Motor neuron (in vitro differentiated cells): Measurements from ENCODE around the gene DIS3L2. TPM values are rescaled to one million over a fixed set of nuclear protein-coding genes. Genes with fewer than 3 reads are reported as not detected.
"Not testable (repeated sequence)": the region's sequence is repeated elsewhere in the genome, so short reads cannot be mapped to it uniquely, and the experiment has no call there.

Source experiments
- ATAC-seq, 8 experiments: fragments of 200-7000 bp; cut with Tn5 transposase; replicated peaks in 6 of 8; 2 replicates each; pipeline ENCODE4 v1.8.0; 2021; ENCODE audit warnings: mild to moderate bottlenecking in 8 of 8, moderate library complexity in 8 of 8
- H3K27ac ChIP-seq, 2 donors: fragments of 250-450 bp; sonication (Bioruptor Pico); 2 replicates each; pipeline ENCODE4 v1.9.0; 2021; ENCODE audit warnings: antibody characterized with exemption in 2 of 2, mild to moderate bottlenecking in 2 of 2, moderate library complexity in 1 of 2
- H3K4me1 ChIP-seq, 2 donors: fragments of 250-450 bp; sonication (Bioruptor Pico); replicated peaks in 1 of 2; 2 replicates each; pipeline ENCODE4 v1.6.1; 2021; ENCODE audit warnings: antibody characterized with exemption in 2 of 2, mild to moderate bottlenecking in 2 of 2, moderate library complexity in 1 of 2
- H3K4me3 ChIP-seq, 5 donors: fragments of 250-450 bp; sonication (Bioruptor Pico); 2 replicates each; pipeline ENCODE4 v1.9.0; 2021; ENCODE audit warnings: antibody characterized with exemption in 5 of 5, mild to moderate bottlenecking in 5 of 5, moderate library complexity in 4 of 5
- WGBS, 10 experiments: fragments of 450-650 bp; shearing (Covaris generic); methylation state at CpG; one replicate each; pipeline ENCODE4 v1.0.0; 2022; 5-methylcytosine and 5-hydroxymethylcytosine counted together
- in situ Hi-C, 9 experiments: fragments of 400-800 bp; cut with MboI; loops; one replicate each; pipeline ENCODE4 v1.15.0; 2021; ENCODE audit warnings: low sequenced_read_pairs in 9 of 9, low pct_unique_long_range_greater_than_20kb in 2 of 9; ENCODE audit not compliant: unreplicated experiment in 9 of 9
- total RNA-seq, 8 experiments: library from RNA; unstranded; fragments of 300-600 nt; gene quantifications; 2 replicates each; pipeline versions ENCODE4 v1.2.3 to v1.2.4, GENCODE V29; 2022

Gene DIS3L2
- total RNA-seq, 8 experiments from 2014 or later, result 10.6 to 33.1 (median 21.8) TPM

DNA sequence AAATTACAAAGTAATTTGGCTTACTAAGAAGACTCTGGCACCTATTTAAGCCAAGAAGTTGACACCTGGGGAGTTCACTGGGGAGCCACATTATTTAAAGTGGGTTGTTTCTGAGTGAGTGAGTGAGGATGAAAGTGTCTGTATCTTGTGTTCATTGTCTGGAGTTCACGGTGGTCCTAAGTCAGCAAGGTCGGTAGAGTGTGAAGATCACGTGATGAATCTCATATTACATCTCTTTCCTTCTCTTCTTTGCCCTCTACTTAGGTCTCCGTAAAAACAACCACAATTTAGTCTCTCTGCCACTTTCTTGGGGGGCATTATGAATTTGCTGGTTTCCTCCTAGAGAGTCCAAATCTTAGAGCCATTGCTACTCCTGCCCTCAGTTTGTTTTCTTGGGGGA lies 67.8 kb downstream of the DIS3L2 start:
- no peak overlapping the region for H3K4me3 ChIP-seq
- in situ Hi-C loops, result no loop called here
- H3K27ac ChIP-seq, result no peak overlapping the region
- H3K4me1 ChIP-seq, result no peaks in the 10 kb centered on the region
- 52 to 100% (median 76%) methylated on average over 1 to 4 of the region's 4 CpGs; no CpG with 5 or more reads in 1 of the 10 experiments for whole genome bisulfite sequencing, 10 experiments
- ATAC-seq, result no peak

DNA sequence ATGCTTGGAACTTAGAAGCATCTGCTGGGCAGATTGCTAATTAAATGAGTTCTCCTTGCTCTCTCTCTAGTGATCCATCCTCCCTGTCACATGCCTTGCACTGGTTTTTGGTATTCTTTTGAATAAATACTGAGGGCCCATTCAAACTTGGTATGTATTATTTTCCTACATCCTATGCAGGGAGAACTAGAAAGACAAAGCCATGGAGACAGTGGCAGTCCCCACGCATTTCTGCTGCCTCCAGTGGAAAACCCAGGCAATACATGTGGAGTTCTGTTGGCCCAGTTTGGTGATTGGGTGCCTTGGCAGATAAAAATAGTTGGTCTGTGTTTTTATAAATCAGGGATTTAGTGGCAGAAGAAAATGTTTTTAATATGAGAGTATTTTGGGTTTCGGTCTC lies 68.7 kb downstream of the DIS3L2 start:
- ATAC-seq, result no peak
- no peak overlapping the region for H3K4me3 ChIP-seq
- H3K27ac ChIP-seq, result no peak overlapping the region
- no peaks in the 10 kb centered on the region for H3K4me1 ChIP-seq
- WGBS, 10 experiments, result 45 to 100% (median 86%) methylated on average over 1 to 2 of the region's 2 CpGs; no CpG with 5 or more reads in 2 of the 10 experiments
- in situ Hi-C loops, result no loop called here

DNA sequence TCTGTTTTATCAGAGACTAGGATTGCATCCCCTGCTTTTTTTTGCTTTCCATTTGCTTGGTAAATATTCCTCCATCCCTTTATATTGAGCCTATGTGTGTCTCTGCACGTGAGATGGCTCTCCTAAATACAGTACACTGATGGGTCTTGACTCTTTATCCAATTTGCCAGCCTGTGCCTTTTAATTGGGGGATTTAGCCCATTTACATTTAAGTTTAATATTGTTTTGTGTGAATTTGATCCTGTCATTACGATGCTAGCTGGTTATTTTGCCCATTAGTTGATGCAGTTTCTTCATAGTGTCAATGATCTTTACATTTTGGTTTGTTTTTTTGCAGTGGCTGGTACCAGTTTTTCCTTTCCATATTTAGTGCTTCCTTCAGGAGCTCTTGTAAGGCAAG lies 73.8 kb downstream of the DIS3L2 start:
- ATAC-seq, in situ Hi-C loops, H3K27ac ChIP-seq, H3K4me3 ChIP-seq, H3K4me1 ChIP-seq: not testable (repeated sequence)
- WGBS, 10 experiments, result 93 to 100% (median 100%) methylated on average over 1 to 2 of the region's 2 CpGs; no CpG with 5 or more reads in 2 of the 10 experiments

DNA sequence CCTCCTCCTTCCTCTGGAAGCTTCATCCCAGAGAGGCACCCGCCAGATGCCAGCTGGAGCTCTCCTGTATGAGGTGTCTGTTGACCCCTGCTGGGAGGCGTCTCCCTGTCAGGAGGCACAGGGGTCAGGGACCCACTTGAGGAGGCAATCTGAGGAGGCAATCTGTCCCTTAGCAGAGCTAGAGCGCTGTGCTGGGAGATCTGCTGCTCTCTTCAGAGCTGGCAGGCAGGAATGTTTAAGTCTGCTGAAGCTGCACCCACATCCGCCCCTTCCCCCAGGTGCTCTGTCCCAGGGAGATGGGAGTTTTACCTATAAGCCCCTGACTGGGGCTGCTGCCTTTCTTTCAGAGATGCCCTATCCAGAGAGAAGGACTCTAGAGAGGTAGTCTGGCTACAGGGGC lies 75.4 kb downstream of the DIS3L2 start:
- H3K4me1 ChIP-seq, H3K27ac ChIP-seq, H3K4me3 ChIP-seq, ATAC-seq, in situ Hi-C loops: not testable (repeated sequence)
- WGBS, 10 experiments, result 100% methylated on average over 2 of the region's 4 CpGs; no CpG with 5 or more reads in 8 of the 10 experiments

DNA sequence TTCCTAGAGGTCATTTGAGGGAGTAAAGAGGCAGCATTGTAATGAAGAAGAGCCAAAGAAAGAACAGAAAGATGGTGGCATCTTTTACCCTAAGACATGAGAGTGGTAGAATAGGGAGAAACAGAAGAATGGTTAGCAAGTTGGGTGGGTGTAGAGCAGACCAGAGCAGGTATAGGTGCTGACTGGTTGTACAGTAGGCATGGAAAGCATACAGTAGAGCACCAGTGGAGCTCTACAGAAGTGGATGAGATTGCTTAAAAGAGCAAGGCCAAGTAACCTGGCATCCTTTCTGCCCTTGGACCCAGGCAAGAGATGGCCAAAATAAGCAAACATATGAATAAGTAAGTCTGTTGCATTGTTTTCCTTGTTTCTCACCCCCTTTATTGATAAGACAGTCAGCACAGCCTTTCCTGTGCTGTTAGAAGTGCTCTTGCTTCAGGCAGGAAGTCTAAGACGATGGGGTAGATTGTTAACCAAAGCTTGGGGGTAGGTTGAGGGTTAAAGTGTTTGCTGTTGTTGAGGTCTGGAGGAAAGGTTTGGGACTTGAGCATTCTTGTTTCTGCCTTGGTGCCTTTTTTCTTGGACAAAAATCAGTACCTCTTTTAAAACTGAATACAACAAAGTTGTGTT lies 76.9 kb downstream of the DIS3L2 start:
- no peak for ATAC-seq
- Histone ChIP-seq H3K27ac (no peak overlapping the region), H3K4me3 (no peak overlapping the region), H3K4me1 (no peaks in the 10 kb centered on the region)
- 63 to 100% (median 80%) methylated on average over 1 of the region's 1 CpG; no CpG with 5 or more reads in 4 of the 10 experiments for WGBS, 10 experiments
- in situ Hi-C loops, result no loop called here

DNA sequence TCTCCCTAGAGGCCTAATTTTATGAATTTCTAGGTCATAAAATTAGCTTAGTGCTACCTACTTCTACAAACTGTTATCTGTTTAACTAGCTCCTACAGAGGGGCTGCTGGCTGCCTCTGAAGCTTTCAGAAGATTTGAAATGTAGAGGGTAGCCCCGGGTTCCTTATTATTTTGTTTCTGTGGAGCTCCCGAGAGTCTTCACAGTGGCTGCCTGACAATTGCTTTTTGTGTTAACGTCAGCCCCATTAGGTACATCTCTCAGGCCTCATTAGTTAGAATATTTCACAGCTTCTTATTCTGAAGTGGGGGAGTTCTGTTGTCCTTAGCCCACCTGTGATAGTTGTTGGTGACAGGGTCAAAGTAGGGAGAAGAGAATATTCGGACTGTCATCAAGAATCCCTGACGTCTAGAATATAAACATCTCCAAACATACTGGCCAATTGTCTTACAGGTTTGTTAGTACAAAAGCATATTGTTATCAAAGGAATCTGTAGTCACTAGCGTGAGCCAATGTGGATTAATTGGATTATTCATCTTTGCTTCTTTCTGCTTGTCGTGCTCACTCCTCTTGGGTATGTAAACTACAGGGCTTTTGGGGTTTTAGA lies 77.5 kb downstream of the DIS3L2 start:
- Histone ChIP-seq H3K4me1 (no peaks in the 10 kb centered on the region), H3K4me3 (no peak overlapping the region), H3K27ac (no peak overlapping the region)
- in situ Hi-C loops, result no loop called here
- WGBS, 10 experiments, result 20 to 94% (median 51%) methylated on average over 1 to 7 of the region's 7 CpGs; no CpG with 5 or more reads in 1 of the 10 experiments
- no peak for ATAC-seq

DNA sequence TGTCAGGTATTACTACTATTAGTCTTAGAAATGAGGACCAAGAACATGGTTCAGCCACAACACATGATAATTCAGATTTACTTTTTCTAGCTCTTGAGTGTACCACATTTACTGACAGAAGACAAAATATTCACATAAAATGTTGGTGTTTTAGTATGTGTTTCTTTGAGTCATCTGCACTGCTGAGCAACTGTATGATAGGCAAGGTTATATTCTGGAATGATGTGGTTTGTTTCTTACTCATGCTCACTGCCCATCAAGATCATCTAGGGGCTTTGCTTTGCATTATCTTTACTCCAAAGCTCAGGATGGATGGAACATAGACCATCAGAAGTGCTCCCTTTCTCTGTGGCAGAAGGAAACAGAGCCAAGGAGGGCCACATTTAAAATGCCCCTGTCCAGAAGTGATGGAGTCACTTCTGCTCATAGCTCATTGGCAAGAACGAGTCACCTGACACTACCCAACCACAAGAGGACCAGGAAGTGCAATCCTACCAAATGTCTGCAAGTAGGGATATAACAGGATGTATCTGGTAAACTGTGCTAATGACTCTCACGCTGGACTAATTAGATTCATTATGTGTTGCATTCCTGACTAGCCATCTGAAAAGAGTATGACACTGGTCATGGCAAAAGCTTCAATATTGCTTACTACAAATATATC lies 81.5 kb downstream of the DIS3L2 start:
- in situ Hi-C loops, result no loop called here
- no peak for ATAC-seq
- no peak overlapping the region for H3K4me3 ChIP-seq
- 14 to 100% (median 92%) methylated on average over 1 to 2 of the region's 2 CpGs; no CpG with 5 or more reads in 3 of the 10 experiments for WGBS, 10 experiments
- H3K4me1 ChIP-seq, result no peaks in the 10 kb centered on the region
- no peak overlapping the region for H3K27ac ChIP-seq

DNA sequence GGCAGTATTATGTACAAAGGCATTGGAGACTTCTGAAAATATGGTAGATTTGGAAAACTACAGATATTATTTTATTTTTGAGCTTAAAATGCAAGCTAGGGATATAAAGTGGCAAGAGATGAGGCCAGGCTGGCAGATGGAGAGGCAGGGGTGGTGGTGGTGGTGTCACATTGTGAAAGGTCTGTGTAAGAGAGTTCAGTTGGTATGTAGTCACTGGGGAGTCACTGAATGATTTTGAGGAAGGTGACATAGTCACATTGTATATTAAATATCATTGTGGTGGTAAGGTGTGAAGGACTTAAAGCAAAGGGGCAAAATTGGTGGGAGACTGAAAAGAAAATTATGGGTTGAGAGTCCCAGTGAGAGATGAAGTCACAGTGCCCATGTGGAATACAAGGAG lies 82.5 kb downstream of the DIS3L2 start:
- no peak for ATAC-seq
- Histone ChIP-seq H3K4me3 (no peak overlapping the region), H3K27ac (no peak overlapping the region)

DNA sequence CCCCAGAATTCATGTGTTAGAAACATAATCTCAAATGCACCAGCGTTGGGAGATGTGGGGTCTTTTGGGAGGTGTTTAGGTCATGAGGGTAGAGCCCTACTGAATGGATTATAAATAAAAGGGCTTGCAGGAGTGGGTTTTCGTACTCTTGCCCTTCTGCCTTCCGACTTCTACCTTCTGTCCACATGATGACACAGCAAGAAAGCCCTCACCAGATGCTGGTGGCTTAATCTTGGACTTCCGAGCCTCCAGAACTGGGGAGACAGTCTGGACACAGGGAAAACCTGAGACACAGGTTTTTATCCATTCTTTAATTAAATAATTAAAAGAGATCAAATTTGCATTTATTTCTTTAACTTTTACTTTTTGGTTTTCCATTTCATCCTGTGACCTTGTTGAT lies 87.8 kb downstream of the DIS3L2 start:
- ATAC-seq, result no peak
- 84 to 100% (median 95%) methylated on average over 1 to 4 of the region's 4 CpGs; no CpG with 5 or more reads in 2 of the 10 experiments for WGBS, 10 experiments
- no peak overlapping the region for H3K27ac ChIP-seq
- H3K4me1 ChIP-seq, result no peaks in the 10 kb centered on the region
- in situ Hi-C loops, result no loop called here
- H3K4me3 ChIP-seq, result no peak overlapping the region

More for the DNA sequence above, 82.5 kb downstream of the DIS3L2 start:
- in situ Hi-C loops, result no loop called here
- no peaks in the 10 kb centered on the region for H3K4me1 ChIP-seq

DNA sequence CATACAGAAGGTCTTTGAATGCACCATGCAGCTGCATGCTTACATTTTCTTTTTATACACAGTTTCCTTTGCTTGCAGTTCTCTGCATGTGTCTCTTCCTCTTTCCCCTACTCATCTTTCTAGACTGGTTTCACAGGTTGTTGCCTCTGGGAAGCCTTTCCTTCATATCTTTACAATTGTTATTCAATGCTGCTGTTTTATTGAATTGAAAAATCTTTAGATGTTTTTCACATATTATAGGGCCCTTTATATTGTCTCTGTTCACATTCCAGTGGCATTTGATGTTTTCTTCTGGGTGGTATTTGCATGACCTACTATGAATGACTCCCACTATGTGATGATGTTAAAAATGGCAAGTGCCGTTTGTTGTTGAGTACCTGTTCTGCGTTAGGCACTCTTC lies 91.1 kb downstream of the DIS3L2 start:
- ATAC-seq, result no peak
- no peaks in the 10 kb centered on the region for H3K4me1 ChIP-seq
- in situ Hi-C loops, result no loop called here
- H3K4me3 ChIP-seq, result no peak overlapping the region
- 38 to 100% (median 83%) methylated on average over 1 to 2 of the region's 2 CpGs; no CpG with 5 or more reads in 1 of the 10 experiments for WGBS, 10 experiments
- H3K27ac ChIP-seq, result no peak overlapping the region

DNA sequence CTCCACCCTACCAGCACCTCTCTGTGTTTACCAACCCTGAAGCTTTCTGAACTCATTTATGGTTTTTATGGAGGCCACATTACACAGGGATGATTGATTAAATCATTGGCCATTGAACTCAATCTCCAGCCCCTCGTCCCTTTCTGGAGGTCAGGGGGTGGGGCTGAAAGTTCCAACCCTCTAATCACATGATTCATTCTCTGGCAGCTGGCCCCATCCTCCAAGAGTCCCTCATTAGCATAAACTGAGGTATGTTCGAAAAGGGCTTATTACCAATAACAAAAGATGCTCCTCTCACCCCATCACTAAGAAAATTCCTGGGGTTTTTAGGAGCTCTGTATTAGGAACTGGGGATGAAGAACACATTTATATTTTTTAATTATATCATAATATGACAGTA lies 92.3 kb downstream of the DIS3L2 start:
- Histone ChIP-seq H3K4me3 (no peak overlapping the region), H3K27ac (no peak overlapping the region), H3K4me1 (no peaks in the 10 kb centered on the region)
- no peak for ATAC-seq
- in situ Hi-C loops, result no loop called here
- WGBS, 10 experiments, result 7 to 100% (median 54%) methylated on average over 1 to 2 of the region's 2 CpGs; no CpG with 5 or more reads in 3 of the 10 experiments

DNA sequence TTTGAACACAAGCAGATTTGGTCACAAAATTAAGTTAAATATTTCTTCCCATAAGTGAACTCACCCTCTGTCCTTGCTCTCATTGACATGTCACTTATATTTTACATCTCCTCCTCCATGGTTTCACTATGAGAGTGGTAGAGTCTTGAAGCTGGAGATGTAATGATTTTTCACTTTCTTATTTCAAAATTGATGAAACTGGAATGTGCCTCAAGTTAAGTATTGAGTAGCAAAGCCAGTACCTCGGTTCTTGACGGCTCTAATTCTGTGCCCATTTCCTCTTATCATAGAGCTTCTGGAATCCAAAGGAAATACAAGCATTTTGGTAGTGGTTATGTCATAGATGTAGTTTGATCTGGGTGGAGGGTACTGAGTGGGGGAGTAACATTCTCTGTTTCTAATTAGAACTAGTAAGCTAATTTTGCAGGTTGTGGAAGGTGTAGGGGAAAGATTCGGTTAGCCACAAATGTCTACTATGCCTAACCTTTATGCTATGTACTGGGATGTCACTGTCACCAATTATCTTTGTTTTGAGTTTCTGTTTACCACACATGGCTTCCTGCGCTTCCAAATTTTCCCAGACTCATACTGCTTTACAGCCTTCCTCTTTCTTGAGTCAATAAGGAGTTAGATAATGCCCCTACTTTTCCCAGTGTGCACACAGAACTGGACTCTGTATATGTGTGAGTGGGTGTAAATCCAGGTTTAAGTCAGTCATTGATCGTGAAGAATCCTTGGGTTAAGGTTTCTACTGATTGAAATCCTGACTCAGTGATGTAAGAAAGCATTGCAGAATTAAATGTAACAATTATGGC lies 96.8 kb downstream of the DIS3L2 start:
- 58 to 100% (median 93%) methylated on average over 1 to 5 of the region's 5 CpGs; no CpG with 5 or more reads in 1 of the 10 experiments for WGBS, 10 experiments
- no peaks in the 10 kb centered on the region for H3K4me1 ChIP-seq
- no peak overlapping the region for H3K27ac ChIP-seq
- ATAC-seq, result no peak
- no peak overlapping the region for H3K4me3 ChIP-seq
- in situ Hi-C loops, result no loop called here

DNA sequence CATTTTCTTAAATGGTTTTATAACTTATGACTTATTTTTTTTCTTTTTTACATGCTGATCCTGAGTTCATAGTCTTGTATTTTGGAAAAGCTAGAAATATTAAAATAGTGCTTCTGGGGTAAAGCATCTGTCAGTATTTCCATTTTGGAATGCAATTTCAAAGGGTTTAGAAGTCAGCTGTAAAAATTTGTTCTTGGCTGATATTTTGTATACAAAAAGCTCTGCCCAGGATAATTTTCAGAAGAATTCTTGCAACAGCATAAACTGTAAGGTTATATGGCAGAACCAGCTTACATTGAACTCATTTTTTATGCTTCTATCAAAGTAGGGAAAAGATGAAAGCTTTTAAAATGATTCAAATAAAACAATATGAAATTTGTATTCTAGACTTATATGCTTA lies 97.4 kb downstream of the DIS3L2 start:
- ATAC-seq, result no peak
- Histone ChIP-seq H3K27ac (no peak overlapping the region), H3K4me1 (no peaks in the 10 kb centered on the region), H3K4me3 (no peak overlapping the region)
- in situ Hi-C loops, result no loop called here
